Esophagus muscularis mucosa (tissue), 4 donors: ENCODE data around the gene DSC2. TPM values are rescaled to one million over a fixed set of nuclear protein-coding genes. Genes with fewer than 3 reads are reported as not detected.

Experiments used
- DNase-seq: peaks from one replicate; pipeline ENCODE4 v3.0.0-alpha.2; 2017; ENCODE audit errors: extremely low spot score
- H3K27ac ChIP-seq, 4 donors: fragments of 200-600 bp; sonication (generic); replicated peaks in 1 of 4; 1 replicate in 3 of 4; 2 replicates in 1 of 4; pipeline ENCODE4 v1.5.1; 2016 to 2019; ENCODE audit warnings: mild to moderate bottlenecking in 1 of 4
- H3K27me3 ChIP-seq, 4 donors: fragments of 200-600 bp; sonication (generic); one replicate each; pipeline versions ENCODE4 v1.5.1 to v1.6.0; 2016 to 2019
- H3K36me3 ChIP-seq, 4 donors: fragments of 200-600 bp; sonication (generic); one replicate each; pipeline ENCODE4 v1.5.1; 2016 to 2019
- H3K4me1 ChIP-seq, 4 donors: fragments of 200-600 bp; sonication (generic); one replicate each; pipeline ENCODE4 v1.5.1; 2016 to 2019
- H3K4me3 ChIP-seq, 4 donors: fragments of 200-600 bp; sonication (generic); 1 replicate in 2 of 4; 2 replicates in 2 of 4; pipeline ENCODE4 v1.5.1; 2016 to 2019; ENCODE audit warnings: mild to moderate bottlenecking in 4 of 4, moderate library complexity in 1 of 4
- H3K9me3 ChIP-seq, 4 donors: fragments of 200-600 bp; sonication (generic); 1 replicate in 3 of 4; 2 replicates in 1 of 4; pipeline ENCODE4 v1.5.1; 2016 to 2019
- EP300 ChIP-seq: sonication (generic); formaldehyde crosslinking; IDR thresholded peaks from one replicate; pipeline ENCODE4 v1.6.1; 2017; ENCODE audit warnings: antibody characterized with exemption
- POLR2A ChIP-seq: fragments of 450-650 bp; IDR thresholded peaks from one replicate; pipeline ENCODE4 v1.6.1; 2017; ENCODE audit warnings: antibody characterized with exemption, moderate library complexity, mild to moderate bottlenecking, low read depth
- POLR2AphosphoS5 ChIP-seq, 2 donors: sonication (generic); formaldehyde crosslinking; IDR thresholded peaks; one replicate each; pipeline ENCODE4 v1.6.1; 2017; ENCODE audit warnings: antibody characterized with exemption in 2 of 2
- WGBS: methylation state at CpG from one replicate; pipeline ENCODE4 v1.1.5; 2018; 5-methylcytosine and 5-hydroxymethylcytosine counted together
- intact Hi-C: fragments of 100-400 bp; cut with DNase I; formaldehyde crosslinking; loops from one replicate; pipeline ENCODE4 v1.15.1; 2023
- total RNA-seq, 4 donors: library from RNA; depleted of rRNA; stranded (reverse); fragments of >200 nt; gene quantifications; one replicate each; pipeline versions ENCODE4 v1.1.0 to v1.2.1, GENCODE V29; 2016
- TF ChIP-seq, protein P1 (sequence below), 3 experiments: fragments of 200-600 bp in 2 of 3; fragments of 450-650 bp in 1 of 3; sonication (generic) in 2 of 3; IDR thresholded peaks; one replicate each; pipeline ENCODE4 v1.5.1; 2017 to 2019; ENCODE audit warnings: antibody characterized with exemption in 3 of 3, mild to moderate bottlenecking in 2 of 3, moderate library complexity in 1 of 3

Gene DSC2
- total RNA-seq, 4 donors from 2014 or later, result 1.9 to 4.6 (median 2.1) TPM

DNA sequence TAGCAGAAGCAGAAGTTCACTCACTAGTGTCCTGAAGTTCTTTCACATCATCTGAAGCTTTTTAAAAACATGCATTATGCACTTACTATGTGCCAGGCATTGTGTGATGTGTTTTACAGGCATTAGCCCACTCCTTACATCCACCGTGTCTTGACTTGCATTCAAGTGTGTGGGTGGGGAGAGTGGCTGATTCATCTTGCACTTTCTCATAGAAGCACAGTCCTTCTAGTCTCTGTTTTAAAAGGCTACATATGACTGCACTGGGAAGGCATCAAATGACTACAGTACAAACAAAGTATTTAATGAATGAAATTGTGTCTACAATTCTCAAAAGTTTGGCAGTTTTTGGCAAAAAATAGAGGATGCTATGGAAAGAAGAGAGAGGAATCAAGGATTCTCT, 38.1 kb downstream of the DSC2 start:
- DNase-seq, result no peak
- 56% methylated on average over 1 of the region's 1 CpG for WGBS
- intact Hi-C loops, result no loop called here
- Histone ChIP-seq H3K27ac (no peak overlapping the region), H3K36me3 (peaks cover 0 to 15% (median 0%) of the 10 kb centered on the region in 4 donors), H3K9me3 (no peaks in the 10 kb centered on the region), H3K4me1 (no peaks in the 10 kb centered on the region), H3K27me3 (no peaks in the 10 kb centered on the region), H3K4me3 (no peak overlapping the region)
- no peak for TF ChIP-seq EP300
- no peak for TF ChIP-seq POLR2AphosphoS5 (IDR thresholded peaks at IDR 0.05)
- TF ChIP-seq, protein P1, sequence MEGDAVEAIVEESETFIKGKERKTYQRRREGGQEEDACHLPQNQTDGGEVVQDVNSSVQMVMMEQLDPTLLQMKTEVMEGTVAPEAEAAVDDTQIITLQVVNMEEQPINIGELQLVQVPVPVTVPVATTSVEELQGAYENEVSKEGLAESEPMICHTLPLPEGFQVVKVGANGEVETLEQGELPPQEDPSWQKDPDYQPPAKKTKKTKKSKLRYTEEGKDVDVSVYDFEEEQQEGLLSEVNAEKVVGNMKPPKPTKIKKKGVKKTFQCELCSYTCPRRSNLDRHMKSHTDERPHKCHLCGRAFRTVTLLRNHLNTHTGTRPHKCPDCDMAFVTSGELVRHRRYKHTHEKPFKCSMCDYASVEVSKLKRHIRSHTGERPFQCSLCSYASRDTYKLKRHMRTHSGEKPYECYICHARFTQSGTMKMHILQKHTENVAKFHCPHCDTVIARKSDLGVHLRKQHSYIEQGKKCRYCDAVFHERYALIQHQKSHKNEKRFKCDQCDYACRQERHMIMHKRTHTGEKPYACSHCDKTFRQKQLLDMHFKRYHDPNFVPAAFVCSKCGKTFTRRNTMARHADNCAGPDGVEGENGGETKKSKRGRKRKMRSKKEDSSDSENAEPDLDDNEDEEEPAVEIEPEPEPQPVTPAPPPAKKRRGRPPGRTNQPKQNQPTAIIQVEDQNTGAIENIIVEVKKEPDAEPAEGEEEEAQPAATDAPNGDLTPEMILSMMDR (IDR thresholded peaks at IDR 0.05), result no peak
- no peak for TF ChIP-seq POLR2A

DNA sequence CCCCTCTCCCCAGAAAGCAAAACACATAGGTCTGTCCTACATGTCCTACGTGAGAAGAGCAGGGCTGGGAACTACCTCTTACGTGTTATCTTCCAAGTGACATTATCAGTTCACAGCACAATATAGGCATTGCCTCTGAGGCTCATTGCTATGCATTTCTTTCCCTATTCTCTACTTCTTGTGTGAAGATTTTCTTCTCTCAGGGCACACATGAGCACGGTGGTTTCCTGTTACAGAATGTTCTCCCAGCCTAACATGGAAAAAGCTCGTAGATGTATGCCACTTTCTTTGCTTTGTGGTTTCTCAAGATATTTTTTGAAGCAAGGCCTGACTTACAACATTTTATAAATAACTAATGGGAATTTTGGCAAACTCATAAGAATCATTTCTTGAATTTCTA, 40.3 kb downstream of the DSC2 start:
- H3K4me3 ChIP-seq, result no peak overlapping the region
- H3K27ac ChIP-seq, result no peak overlapping the region
- TF ChIP-seq POLR2A, result no peak
- TF ChIP-seq, protein P1 (IDR thresholded peaks at IDR 0.05), result no peak
- TF ChIP-seq POLR2AphosphoS5 (IDR thresholded peaks at IDR 0.05), result no peak
- no peak for TF ChIP-seq EP300
- no peaks in the 10 kb centered on the region for H3K9me3 ChIP-seq
- DNase-seq, result no peak
- intact Hi-C loops, result no loop called here
- no peaks in the 10 kb centered on the region for H3K36me3 ChIP-seq
- 58% methylated on average over 4 of the region's 4 CpGs for WGBS
- H3K4me1 ChIP-seq, result no peaks in the 10 kb centered on the region
- no peaks in the 10 kb centered on the region for H3K27me3 ChIP-seq

DNA sequence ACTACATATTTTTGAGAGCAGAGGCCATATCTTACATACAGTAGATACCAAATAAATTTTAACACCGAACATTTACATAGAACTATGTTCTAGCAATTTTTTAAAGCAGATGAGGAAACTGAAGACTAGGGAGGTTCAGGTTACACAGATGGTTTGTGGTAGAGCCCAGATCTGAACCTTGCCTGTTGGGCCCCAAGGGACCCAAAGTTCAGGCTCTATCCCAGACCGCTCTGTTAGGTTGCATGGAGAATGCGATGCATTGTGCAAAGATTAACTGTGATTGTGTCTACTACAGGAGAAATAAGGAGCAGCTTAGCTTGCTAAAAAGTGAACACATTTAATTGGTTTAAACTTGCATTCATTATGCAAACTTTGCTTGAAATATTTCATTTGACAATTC, 43.3 kb downstream of the DSC2 start:
- Histone ChIP-seq H3K4me1 (no peaks in the 10 kb centered on the region), H3K4me3 (no peak overlapping the region), H3K27me3 (peaks cover 0 to 12% (median 0%) of the 10 kb centered on the region in 4 donors), H3K36me3 (no peaks in the 10 kb centered on the region), H3K27ac (no peak overlapping the region), H3K9me3 (no peaks in the 10 kb centered on the region)
- WGBS, result 84% methylated on average over 3 of the region's 3 CpGs
- no peak for DNase-seq
- intact Hi-C loops, result no loop called here
- TF ChIP-seq EP300 (no peak), POLR2AphosphoS5 (IDR thresholded peaks at IDR 0.05) (no peak), POLR2A (no peak)
- TF ChIP-seq, protein P1 (IDR thresholded peaks at IDR 0.05), result no peak

GRCh38 chr18:31057917-31058316, 44.3 kb downstream of the DSC2 start:
- H3K4me3 ChIP-seq, result no peak overlapping the region
- 85% methylated on average over 4 of the region's 4 CpGs for WGBS
- intact Hi-C loops, result no loop called here
- H3K9me3 ChIP-seq, result no peaks in the 10 kb centered on the region
- H3K36me3 ChIP-seq, result no peaks in the 10 kb centered on the region
- no peak overlapping the region for H3K27ac ChIP-seq
- DNase-seq, result no peak
- peaks cover 0 to 16% (median 0%) of the 10 kb centered on the region in 4 donors for H3K27me3 ChIP-seq
- H3K4me1 ChIP-seq, result no peaks in the 10 kb centered on the region
- no peak for TF ChIP-seq POLR2A
- TF ChIP-seq, protein P1 (IDR thresholded peaks at IDR 0.05), result no peak
- TF ChIP-seq EP300, result no peak
- no peak for TF ChIP-seq POLR2AphosphoS5 (IDR thresholded peaks at IDR 0.05)

DNA sequence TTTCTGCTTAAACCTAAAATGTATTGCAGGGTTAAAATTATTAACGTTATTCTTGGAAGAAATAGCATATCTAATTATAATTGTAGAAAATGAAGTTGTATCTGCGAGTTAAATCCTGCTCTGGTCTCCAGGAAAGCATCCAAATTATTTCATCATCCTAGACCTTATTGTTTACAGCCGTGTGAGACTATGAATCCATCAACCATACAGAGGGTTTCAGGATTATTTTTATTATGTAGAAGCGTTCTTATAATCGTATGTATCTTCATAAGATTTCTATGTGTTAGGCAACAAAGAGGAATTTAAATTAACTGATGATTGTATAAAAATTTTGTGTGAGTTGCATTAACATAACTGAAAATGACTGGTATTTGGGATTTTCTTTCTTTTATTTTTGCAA, 45.2 kb downstream of the DSC2 start:
- Histone ChIP-seq H3K9me3 (no peaks in the 10 kb centered on the region), H3K4me1 (no peaks in the 10 kb centered on the region), H3K27me3 (peaks cover 0 to 16% (median 0%) of the 10 kb centered on the region in 4 donors), H3K36me3 (no peaks in the 10 kb centered on the region), H3K27ac (no peak overlapping the region), H3K4me3 (no peak overlapping the region)
- TF ChIP-seq EP300, result no peak
- no peak for TF ChIP-seq POLR2A
- TF ChIP-seq, protein P1 (IDR thresholded peaks at IDR 0.05), result no peak
- no peak for TF ChIP-seq POLR2AphosphoS5 (IDR thresholded peaks at IDR 0.05)
- intact Hi-C loops, result no loop called here
- DNase-seq, result no peak
- 24% methylated on average over 5 of the region's 5 CpGs for WGBS
